Smooth muscle cell of bladder (primary cell): Measurements from ENCODE around the gene ADGRF4. TPM values are rescaled to one million over a fixed set of nuclear protein-coding genes. Genes with fewer than 3 reads are reported as not detected.

Source experiments
- total RNA-seq: library from RNA; depleted of rRNA; stranded (reverse); fragments of >200 nt; gene quantifications from 2 replicates; pipeline ENCODE4 v1.2.3, GENCODE V29; 2014

The ADGRF4 gene, protein sequence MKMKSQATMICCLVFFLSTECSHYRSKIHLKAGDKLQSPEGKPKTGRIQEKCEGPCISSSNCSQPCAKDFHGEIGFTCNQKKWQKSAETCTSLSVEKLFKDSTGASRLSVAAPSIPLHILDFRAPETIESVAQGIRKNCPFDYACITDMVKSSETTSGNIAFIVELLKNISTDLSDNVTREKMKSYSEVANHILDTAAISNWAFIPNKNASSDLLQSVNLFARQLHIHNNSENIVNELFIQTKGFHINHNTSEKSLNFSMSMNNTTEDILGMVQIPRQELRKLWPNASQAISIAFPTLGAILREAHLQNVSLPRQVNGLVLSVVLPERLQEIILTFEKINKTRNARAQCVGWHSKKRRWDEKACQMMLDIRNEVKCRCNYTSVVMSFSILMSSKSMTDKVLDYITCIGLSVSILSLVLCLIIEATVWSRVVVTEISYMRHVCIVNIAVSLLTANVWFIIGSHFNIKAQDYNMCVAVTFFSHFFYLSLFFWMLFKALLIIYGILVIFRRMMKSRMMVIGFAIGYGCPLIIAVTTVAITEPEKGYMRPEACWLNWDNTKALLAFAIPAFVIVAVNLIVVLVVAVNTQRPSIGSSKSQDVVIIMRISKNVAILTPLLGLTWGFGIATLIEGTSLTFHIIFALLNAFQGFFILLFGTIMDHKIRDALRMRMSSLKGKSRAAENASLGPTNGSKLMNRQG
- 0.71 and 0.74 TPM in 2 replicates for total RNA-seq

GRCh38 chr6:47698342-47698787 is at the start of gene ADGRF4:
Gene ADGRF4, plus strand, starts transcription at chr6:47698580. Its CDS starts 8,666 bp downstream, at chr6:47707246.

Other genes with a start within 250 kb of the ADGRF4 start
- gene CD2AP, start 220.8 kb upstream of the ADGRF4 start, total RNA-seq, result 16.2 and 16.7 TPM in 2 replicates
- not detected in 2 replicates for gene OPN5, start 83.5 kb downstream of the ADGRF4 start, total RNA-seq